ENCODE measurements around the gene SAMD13. TPM values are rescaled to one million over a fixed set of nuclear protein-coding genes. Genes with fewer than 3 reads are reported as not detected.

Gene SAMD13
- total RNA-seq, result 0.11 and 0.39 TPM in 2 replicates

GRCh38 chr1:84301004-84301784, at the start of gene SAMD13:
Gene SAMD13, plus strand, starts transcription at chr1:84301708. Its CDS starts 1,527 bp downstream, at chr1:84303235.

GRCh38 chr1:84398175-84399155, 97.0 kb downstream of the SAMD13 start, which contains the start of gene DNASE2B:
Gene DNASE2B, plus strand, starts transcription at chr1:84398484. Its CDS starts 81 bp downstream, at chr1:84398565.

Small RNAs within 50 kb of the gene (small RNA-seq; reads per million reads assigned to genes)
- not detected for gene RF00410

Other genes starting within 250 kb of the SAMD13 start
- 21.2 and 32.8 TPM in 2 replicates for gene PRKACB, start 157.4 kb upstream of the SAMD13 start, total RNA-seq
- gene DNASE2B, start 96.8 kb downstream of the SAMD13 start, total RNA-seq, result not detected in 2 replicates
- 15.7 and 22.2 TPM in 2 replicates for gene RPF1, start 177.6 kb downstream of the SAMD13 start, total RNA-seq
- gene SPATA1, start 204.7 kb downstream of the SAMD13 start, total RNA-seq, result 0.11 and 1.2 TPM in 2 replicates
- 23.5 and 32.6 TPM in 2 replicates for gene GNG5, start 204.9 kb downstream of the SAMD13 start, total RNA-seq

Data from placental epithelial cell (primary cell).